ENCODE measurements around the gene GALNT10.

DNA sequence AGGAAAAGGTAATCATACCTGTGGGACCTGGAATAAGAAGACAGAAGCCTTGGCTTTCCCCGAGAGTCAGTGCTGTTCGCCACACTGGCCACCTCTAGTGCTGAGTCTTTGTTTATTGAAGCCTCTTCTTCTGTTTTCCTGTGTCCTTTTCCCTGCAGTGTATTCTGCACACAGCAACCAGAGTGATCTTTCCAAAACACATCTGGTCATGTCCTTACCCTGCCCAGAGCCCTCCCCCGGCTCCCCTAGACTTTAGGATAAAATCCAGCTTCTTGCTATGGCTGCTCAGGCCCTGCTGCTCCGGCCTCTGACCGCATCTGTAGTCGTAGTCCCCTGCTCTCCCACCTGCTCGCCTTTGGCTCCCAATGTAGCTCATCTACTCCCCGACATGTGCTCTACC is 28.3 kb downstream of the GALNT10 start:
- TF ChIP-seq SUZ12 (IDR thresholded peaks at IDR 0.05; ENCODE audit: extremely low read depth, insufficient read depth, insufficient read length), result no peak
- no peak for TF ChIP-seq YY1 (IDR thresholded peaks at IDR 0.05; ENCODE audit: insufficient read depth, insufficient read length)

All from NT2/D1 (cell line).